Endothelial cell of umbilical vein (primary cell): ENCODE data around the gene CCZ1. TPM values are rescaled to one million over a fixed set of nuclear protein-coding genes. Genes with fewer than 3 reads are reported as not detected.
"Not testable (repeated sequence)": the region's sequence is repeated elsewhere in the genome, so short reads cannot be mapped to it uniquely, and the experiment has no call there.

Experiments used
- BruUV-seq: library from RNA; stranded (reverse); fragments of 400-500 nt; replicated peaks from 2 replicates; lab custom pipeline; 2021; lab: Mats Ljungman, UMichigan
- CTCF ChIA-PET: fragments of 300-600, 350-600 bp; sonication (Branson Sonifier 250); formaldehyde crosslinking; loops from one replicate; lab custom pipeline; 2021; ENCODE audit warnings: antibody characterized with exemption, inconsistent platforms; lab: Charles Lee
- POLR2A ChIA-PET: fragments of 300-600, 350-600 bp; sonication (Branson Sonifier 250); formaldehyde crosslinking; loops from one replicate; lab custom pipeline; 2021; ENCODE audit warnings: antibody characterized with exemption, inconsistent platforms; lab: Charles Lee
- DNase-seq: peaks from one replicate; pipeline ENCODE4 v3.0.0-alpha.2; 2011; ENCODE audit warnings: low read depth, low spot score
- FAIRE-seq: peaks from 2 replicates; lab custom pipeline; 2011; peaks lifted over from hg19 to GRCh38; lab: Jason Lieb, UNC
- H2AFZ ChIP-seq: 2 replicates; pipeline ENCODE4 v1.6.0; 2012; ENCODE audit warnings: low read depth, low read length, control low read depth, inconsistent platforms
- H3K27ac ChIP-seq: 2 replicates; pipeline ENCODE4 v1.5.1; 2011; ENCODE audit warnings: low read depth, mild to moderate bottlenecking, control low read depth, low read length, moderate library complexity; ENCODE audit not compliant: insufficient read depth
- H3K27me3 ChIP-seq, 2 experiments: 2 replicates each; pipeline versions ENCODE4 v1.6.0 to v1.6.1; 2011; ENCODE audit warnings: low read length in 2 of 2, mixed read lengths in 1 of 2; ENCODE audit not compliant: control insufficient read depth in 2 of 2, insufficient read depth in 2 of 2
- H3K36me3 ChIP-seq, 2 experiments: 2 replicates in 1 of 2; 3 replicates in 1 of 2; pipeline ENCODE4 v1.5.1; 2011; ENCODE audit warnings: low read length in 2 of 2, mild to moderate bottlenecking in 1 of 2, moderate library complexity in 1 of 2; ENCODE audit not compliant: control insufficient read depth in 2 of 2, insufficient read depth in 2 of 2; ENCODE audit errors: extremely low read depth in 1 of 2
- H3K4me1 ChIP-seq: 3 replicates; pipeline ENCODE4 v1.5.1; 2011; ENCODE audit warnings: mild to moderate bottlenecking, low read length; ENCODE audit not compliant: control insufficient read depth, insufficient read depth; ENCODE audit errors: extremely low read depth
- H3K4me2 ChIP-seq: 2 replicates; pipeline ENCODE4 v1.6.1; 2011; ENCODE audit warnings: low read length, control low read depth, mixed read lengths; ENCODE audit not compliant: insufficient read depth
- H3K4me3 ChIP-seq, 3 experiments: fragments of 200-600 bp in 1 of 3; sonication (generic), shearing (Covaris generic) in 1 of 3; replicated peaks in 1 of 3; 2 replicates each; pipeline ENCODE4 v1.5.1; 2011 to 2016; ENCODE audit warnings: control low read depth in 3 of 3, low read length in 3 of 3, mild to moderate bottlenecking in 2 of 3, inconsistent platforms in 1 of 3, low read depth in 1 of 3, moderate library complexity in 1 of 3; ENCODE audit not compliant: insufficient read depth in 1 of 3
- H3K79me2 ChIP-seq: 2 replicates; pipeline ENCODE4 v1.6.0; 2012; ENCODE audit warnings: low read length, inconsistent platforms; ENCODE audit not compliant: control insufficient read depth, insufficient read depth
- H3K9ac ChIP-seq: replicated peaks from 2 replicates; pipeline ENCODE3; 2011; ENCODE audit warnings: low read length, control low read depth; ENCODE audit not compliant: insufficient read depth; ENCODE audit errors: extremely low read depth
- H3K9me1 ChIP-seq: replicated peaks from 3 replicates; pipeline ENCODE4 v1.6.0; 2011; ENCODE audit warnings: mild to moderate bottlenecking, low read length; ENCODE audit not compliant: control insufficient read depth, insufficient read depth; ENCODE audit errors: extremely low read depth
- H3K9me3 ChIP-seq: replicated peaks from 2 replicates; pipeline ENCODE4 v1.5.1; 2012; ENCODE audit warnings: low read length, inconsistent platforms; ENCODE audit not compliant: control insufficient read depth, insufficient read depth
- H4K20me1 ChIP-seq: replicated peaks from 2 replicates; pipeline ENCODE3; 2011; ENCODE audit warnings: mild to moderate bottlenecking, low read length; ENCODE audit not compliant: control insufficient read depth, insufficient read depth; ENCODE audit errors: extremely low read depth
- CTCF ChIP-seq, 2 donors: IDR thresholded peaks; 1 replicate in 1 of 2; 2 replicates in 1 of 2; pipeline ENCODE4 v1.5.1; 2011; ENCODE audit warnings: low read length in 2 of 2, mild to moderate bottlenecking in 2 of 2, moderate library complexity in 2 of 2, control low read depth in 1 of 2, inconsistent platforms in 1 of 2, low read depth in 1 of 2; ENCODE audit not compliant: insufficient read depth in 1 of 2; ENCODE audit errors: extremely low read depth in 1 of 2
- EZH2 ChIP-seq: IDR thresholded peaks from 2 replicates; pipeline ENCODE4 v1.6.1; 2012; ENCODE audit warnings: borderline replicate concordance, low read depth, mild to moderate bottlenecking, moderate library complexity, low read length, inconsistent platforms; ENCODE audit not compliant: severe bottlenecking
- FOS ChIP-seq: IDR thresholded peaks from 2 replicates; pipeline ENCODE4 v1.6.1; 2011; ENCODE audit warnings: mild to moderate bottlenecking, low read length, moderate library complexity, borderline replicate concordance; ENCODE audit not compliant: insufficient read depth
- GATA2 ChIP-seq: IDR thresholded peaks from 2 replicates; pipeline ENCODE4 v1.7.0; 2011; ENCODE audit warnings: low read depth, mild to moderate bottlenecking, moderate library complexity, mixed read lengths, low read length; ENCODE audit not compliant: insufficient read length, insufficient read depth
- JUN ChIP-seq: IDR thresholded peaks from 2 replicates; pipeline ENCODE4 v1.6.1; 2011; ENCODE audit warnings: borderline replicate concordance, low read depth; ENCODE audit not compliant: insufficient read length, insufficient read depth
- MAX ChIP-seq: IDR thresholded peaks from 2 replicates; pipeline ENCODE4 v1.6.1; 2011; ENCODE audit not compliant: insufficient read depth, insufficient read length
- MYC ChIP-seq: IDR thresholded peaks from one replicate; pipeline ENCODE4 v1.6.1; 2011; ENCODE audit warnings: mild to moderate bottlenecking, low read depth, low read length
- POLR2A ChIP-seq: IDR thresholded peaks from 2 replicates; pipeline ENCODE4 v1.6.1; 2012; ENCODE audit warnings: low read depth, mild to moderate bottlenecking, control low read depth, low read length
- POLR2AphosphoS5 ChIP-seq: IDR thresholded peaks from 2 replicates; pipeline ENCODE4 v1.6.1; 2012; ENCODE audit warnings: low read depth, mild to moderate bottlenecking, control low read depth, low read length, moderate library complexity; ENCODE audit not compliant: insufficient read depth
- dilution Hi-C: fragments of 300-500 bp; cut with MboI; formaldehyde crosslinking; loops from one replicate; pipeline ENCODE4 v1.15.0; 2019; ENCODE audit warnings: low sequenced_read_pairs; ENCODE audit not compliant: extremely low pct_ligation_motif_present
- intact Hi-C: fragments of 100-400 bp; cut with micrococcal nuclease; formaldehyde crosslinking; loops from one replicate; pipeline ENCODE4 v1.10.0; 2022
- polyA plus RNA-seq, 4 experiments: library from polyadenylated mRNA; depleted of rRNA in 3 of 4; stranded (reverse) in 3 of 4; unstranded in 1 of 4; fragments of >200 nt; gene quantifications; 2 replicates each; pipeline versions ENCODE4 v1.2.1 to v1.2.3, GENCODE V29; 2011 to 2012; ENCODE audit warnings: missing spikeins in 1 of 4
- total RNA-seq: library from RNA; stranded (reverse); gene quantifications from 2 replicates; pipeline ENCODE4 v1.2.3, GENCODE V29; 2021

CCZ1 gene
- total and polyA plus RNA-seq, 2 donors (not counting 3 experiments of a cell fraction or from before 2014, with no cell fraction given), result 40.6 to 95.5 TPM

GRCh38 chr7:5854738-5855137 is 43.8 kb upstream of the CCZ1 start:
- Histone ChIP-seq H2AFZ (no peak overlapping the region), H3K9me3 (no peaks in the 10 kb centered on the region), H4K20me1 (no peaks in the 10 kb centered on the region), H3K36me3 (no peaks in the 10 kb centered on the region), H3K79me2 (no peaks in the 10 kb centered on the region), H3K9me1 (no peaks in the 10 kb centered on the region), H3K4me1 (no peaks in the 10 kb centered on the region), H3K27me3 (no peaks in the 10 kb centered on the region), H3K4me3 (no peak overlapping the region), H3K27ac (no peak overlapping the region), H3K9ac (no peak overlapping the region), H3K4me2 (no peak overlapping the region)
- POLR2A ChIA-PET, result no interaction called here
- no TSS peak for BruUV-seq
- dilution Hi-C loops (no loop called here), intact Hi-C loops (loop anchor here (5.0 to 10.0 kb wide), 2 partner anchors 170 to 583 kb away; no protein-coding TSS in a partner anchor)
- TF ChIP-seq MYC, result no peak
- TF ChIP-seq CTCF (IDR thresholded peaks at IDR 0.05; ENCODE audit: extremely low read depth in 1 of 2, insufficient read depth in 1 of 2, low read depth in 1 of 2, low read length in 2 of 2), result no peak
- no peak for TF ChIP-seq GATA2
- TF ChIP-seq MAX, result no peak
- TF ChIP-seq POLR2A, result no peak
- TF ChIP-seq JUN, result no peak
- TF ChIP-seq POLR2AphosphoS5, result no peak
- TF ChIP-seq FOS, result no peak
- no peak for TF ChIP-seq EZH2
- CTCF ChIA-PET, result interaction anchor here (3.8 kb wide), 1 partner anchor 305 kb away, joined by 18 read pairs; no protein-coding TSS in a partner anchor
- DNase-seq (no peak), FAIRE-seq (no peak)

- H3K9me1 ChIP-seq, DNase-seq, H4K20me1 ChIP-seq, H3K4me3 ChIP-seq, H2AFZ ChIP-seq, POLR2A ChIA-PET, H3K27ac ChIP-seq, H3K4me2 ChIP-seq, H3K9ac ChIP-seq, H3K36me3 ChIP-seq, H3K27me3 ChIP-seq, BruUV-seq, H3K79me2 ChIP-seq, H3K4me1 ChIP-seq, H3K9me3 ChIP-seq, dilution Hi-C loops, FAIRE-seq: not testable (repeated sequence)
- intact Hi-C loops, result loop anchor here (5.0 to 10.0 kb wide), 2 partner anchors 168 to 580 kb away; no protein-coding TSS in a partner anchor
- CTCF ChIA-PET, result interaction anchor here (0.7 to 3.8 kb wide), 14 partner anchors 11 to 466 kb away, joined by 3 to 19 read pairs (median 4); partner anchors contain the start of genes AIMP2 and PMS2
Observed at GRCh38 chr7:5857041-5857575, 41.4 kb upstream of the CCZ1 start.
